Putamen (tissue), 1 donor: Measurements from ENCODE around the gene ZNF57.
"Not testable (repeated sequence)": the region's sequence is repeated elsewhere in the genome, so short reads cannot be mapped to it uniquely, and the experiment has no call there.

Experiments
- DNase-seq: peaks from one replicate; pipeline ENCODE4 v3.0.0-alpha.2; 2016; ENCODE audit warnings: low spot score

Gene ZNF57

DNA sequence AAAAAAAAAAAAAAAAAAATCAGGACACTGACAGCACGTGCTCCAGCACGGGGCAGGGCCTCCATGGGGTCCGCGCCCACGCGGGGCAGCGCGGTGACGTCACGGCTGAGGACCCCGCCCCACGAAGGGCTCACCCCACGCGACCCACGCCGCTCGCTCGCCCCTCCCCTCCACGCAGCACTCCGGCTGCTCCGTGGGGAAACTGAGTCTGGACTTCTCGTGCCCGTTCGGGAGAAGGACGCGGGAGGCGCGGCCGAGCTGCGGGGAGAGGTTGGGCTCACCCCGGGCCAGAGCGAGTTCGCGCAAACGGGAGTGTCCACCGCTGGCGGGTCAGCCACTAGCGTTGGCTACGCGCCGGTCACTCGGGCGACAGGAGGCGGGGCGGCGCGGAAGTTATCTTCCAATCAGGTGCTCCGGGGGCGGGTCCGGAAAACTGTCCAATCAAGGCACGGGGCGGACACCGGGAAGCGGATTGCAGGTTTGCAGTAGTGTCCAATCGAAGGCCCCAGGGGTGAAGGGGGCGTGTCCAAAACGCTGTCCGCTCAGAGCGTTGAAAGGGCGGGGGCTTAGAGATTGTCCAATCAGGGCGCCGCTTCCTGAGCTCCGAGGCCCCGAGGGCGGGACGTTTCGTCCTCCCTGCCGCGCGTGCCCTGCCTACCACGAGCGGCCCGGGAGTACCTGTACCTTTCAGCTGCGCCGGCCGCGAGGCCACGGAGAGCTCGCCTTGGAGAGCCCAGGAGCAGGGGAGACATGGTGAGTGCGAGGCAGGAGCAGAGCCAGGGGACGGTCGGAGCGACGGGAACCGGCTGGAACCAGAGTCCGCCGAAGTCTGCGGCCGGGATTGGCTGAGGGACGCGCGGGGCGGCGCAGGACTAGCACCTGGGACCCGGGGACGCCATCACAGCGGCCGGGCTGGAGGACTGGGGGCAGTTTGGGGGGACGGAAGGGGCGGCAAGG, at the start of gene ZNF57:
TSS of gene ZNF57 (plus strand) at position 633 of the 957 bp plus-strand sequence. CDS start at position 751, 118 bp downstream.
- DNase-seq, result peak; percentile 99

DNA sequence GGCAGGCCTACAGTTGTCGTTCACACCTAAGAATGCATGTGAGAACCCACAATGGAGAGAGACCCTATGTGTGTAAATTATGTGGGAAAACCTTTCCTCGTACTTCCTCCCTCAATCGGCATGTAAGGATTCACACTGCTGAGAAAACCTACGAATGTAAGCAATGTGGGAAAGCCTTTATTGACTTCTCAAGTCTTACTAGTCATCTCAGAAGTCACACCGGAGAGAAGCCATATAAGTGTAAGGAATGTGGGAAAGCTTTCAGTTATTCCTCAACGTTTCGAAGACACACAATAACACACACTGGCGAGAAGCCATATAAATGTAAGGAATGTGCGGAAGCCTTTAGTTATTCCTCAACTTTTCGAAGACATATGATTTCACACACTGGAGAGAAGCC, 48.1 kb upstream of the ZNF57 start:
- DNase-seq, result no peak

DNA sequence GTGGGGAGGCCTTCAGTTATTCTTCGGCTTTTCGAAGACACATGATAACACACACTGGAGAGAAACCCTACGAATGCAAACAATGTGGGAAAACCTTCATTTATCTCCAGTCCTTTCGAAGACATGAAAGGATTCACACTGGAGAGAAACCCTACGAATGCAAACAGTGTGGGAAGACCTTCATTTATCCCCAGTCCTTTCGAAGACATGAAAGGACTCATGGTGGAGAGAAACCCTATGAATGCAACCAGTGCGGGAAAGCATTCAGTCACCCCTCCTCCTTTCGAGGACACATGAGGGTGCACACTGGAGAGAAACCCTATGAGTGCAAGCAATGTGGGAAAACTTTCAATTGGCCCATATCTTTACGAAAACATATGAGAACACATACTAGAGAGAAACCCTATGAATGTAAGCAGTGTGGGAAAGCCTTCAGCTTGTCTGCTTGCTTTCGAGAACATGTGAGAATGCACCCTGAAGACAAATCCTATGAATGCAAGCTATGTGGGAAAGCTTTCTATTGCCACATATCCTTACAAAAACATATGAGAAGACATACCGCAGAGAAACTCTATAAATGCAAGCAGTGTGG, 47.6 kb upstream of the ZNF57 start:
- no peak for DNase-seq

DNA sequence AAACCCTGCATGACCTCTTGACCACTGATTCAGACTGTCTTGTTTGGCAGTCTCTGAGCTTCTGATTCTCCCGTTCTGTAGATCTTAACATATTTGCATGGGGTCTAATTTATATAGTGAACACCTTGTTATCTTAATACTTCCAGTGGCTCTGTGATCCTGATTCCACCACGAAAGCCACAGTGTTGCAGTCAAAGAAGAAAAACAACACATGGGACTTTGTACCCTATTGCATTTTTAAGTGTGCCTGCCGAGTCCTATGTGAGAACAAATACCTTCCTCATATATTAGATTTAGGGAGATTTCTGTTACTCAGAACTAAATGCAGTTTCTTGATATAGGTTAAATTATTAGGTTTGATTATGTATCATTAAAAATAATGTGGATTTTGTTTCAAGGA, 45.9 kb upstream of the ZNF57 start:
- no peak for DNase-seq

DNA sequence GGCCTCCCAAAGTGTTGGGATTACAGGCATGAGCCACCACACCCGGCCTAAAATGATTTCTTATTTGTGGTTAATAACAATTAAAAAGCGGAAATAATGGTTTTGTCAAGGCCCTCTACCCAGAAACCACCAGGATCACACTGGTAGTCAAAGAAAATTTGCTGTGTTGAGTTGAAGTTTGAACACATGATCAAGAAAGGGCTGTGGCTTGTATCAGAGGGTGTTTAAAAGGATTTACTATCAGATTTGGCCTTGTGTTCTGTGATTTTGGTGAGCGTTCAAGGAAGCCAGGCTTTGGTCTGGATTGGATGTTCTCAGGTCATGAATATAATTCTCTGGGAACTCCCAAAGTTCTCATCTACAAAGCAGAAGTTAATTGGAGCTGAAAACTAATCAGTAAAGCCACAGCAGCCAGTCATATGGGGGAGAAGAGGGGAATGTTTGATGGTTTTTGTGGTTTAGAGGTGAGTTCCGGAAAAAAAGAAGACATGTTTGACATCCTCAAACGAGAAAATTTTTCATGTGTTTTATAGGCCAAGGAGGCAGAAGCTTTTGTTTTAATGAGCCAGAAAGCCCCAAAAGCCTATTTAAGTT, 44.2 kb upstream of the ZNF57 start:
- DNase-seq, result no peak

DNA sequence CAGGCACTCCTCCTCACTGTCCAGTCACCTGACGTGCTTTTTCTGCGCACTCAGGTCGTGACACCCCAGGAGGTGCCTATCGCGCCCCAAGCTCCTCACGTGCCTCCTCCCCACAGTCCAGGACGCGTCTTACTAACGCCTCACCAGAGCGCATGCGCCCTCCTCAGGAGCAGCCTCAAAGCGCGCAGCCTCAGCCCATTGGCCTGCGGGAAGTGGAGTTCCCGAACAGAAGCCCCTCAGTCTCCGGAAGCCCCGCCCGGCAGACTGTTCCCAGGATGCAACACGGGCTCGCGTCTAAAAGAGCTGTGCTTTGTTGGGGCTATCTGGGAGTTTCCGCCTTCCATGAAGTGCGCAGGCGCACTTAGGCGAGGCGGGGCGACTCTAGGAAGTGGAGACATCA, 41.9 kb upstream of the ZNF57 start:
- DNase-seq, result no peak

DNA sequence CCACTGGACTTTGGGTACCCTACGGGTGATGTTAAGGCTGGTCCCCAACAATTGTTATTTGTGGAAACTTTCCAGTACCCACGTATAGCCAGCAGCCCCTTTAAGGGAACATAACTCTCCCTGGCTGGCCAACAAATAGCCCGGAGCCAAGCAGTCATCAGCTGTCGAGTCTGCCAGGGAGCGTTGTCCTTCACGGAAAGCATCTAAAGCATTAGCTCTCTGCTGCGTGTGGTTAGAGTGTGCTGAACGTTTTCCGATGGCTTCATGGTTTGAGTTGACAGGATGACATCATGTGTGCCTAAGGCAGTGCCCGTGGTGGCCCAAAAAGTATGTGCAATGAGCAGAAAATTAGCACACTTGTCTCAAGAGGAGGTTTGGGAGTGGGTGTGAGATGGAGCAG, 36.9 kb upstream of the ZNF57 start:
- DNase-seq, result no peak

DNA sequence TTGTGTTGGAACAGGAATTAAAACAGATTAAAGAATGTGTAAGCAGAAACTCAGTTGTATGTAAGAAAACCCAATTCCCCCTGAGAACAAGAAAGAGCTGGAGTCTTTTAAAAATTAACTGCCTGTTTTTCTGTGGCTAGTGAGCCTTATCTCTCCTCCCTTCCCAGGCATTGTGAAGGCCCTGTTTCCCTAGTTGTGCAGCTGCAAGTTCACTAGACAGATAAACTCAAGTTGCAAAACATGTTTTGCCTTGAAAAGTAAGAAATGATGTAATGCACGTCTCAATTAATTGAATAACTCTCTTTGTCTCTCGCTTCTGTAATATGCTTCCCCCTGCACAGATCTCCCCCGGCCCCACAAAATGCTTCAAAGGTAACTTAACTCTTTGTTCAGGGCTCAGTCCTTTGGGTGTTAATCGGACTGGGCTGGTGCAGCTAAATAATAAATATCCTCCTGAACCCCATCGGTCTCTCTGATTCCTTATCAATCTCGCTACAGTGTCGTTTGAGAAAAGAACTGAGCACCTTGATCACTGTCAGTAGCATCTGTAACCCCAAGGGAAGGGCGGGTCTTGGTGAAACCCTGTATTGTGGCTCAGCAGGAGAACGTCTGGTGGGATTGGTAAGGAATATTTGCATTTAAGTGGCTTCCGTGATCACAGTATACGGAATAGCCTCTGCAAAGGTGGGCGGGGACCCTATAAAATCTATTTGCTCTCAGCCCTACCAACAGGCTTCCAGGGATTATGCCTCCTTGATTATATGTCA, 35.2 kb upstream of the ZNF57 start:
- DNase-seq, result no peak

DNA sequence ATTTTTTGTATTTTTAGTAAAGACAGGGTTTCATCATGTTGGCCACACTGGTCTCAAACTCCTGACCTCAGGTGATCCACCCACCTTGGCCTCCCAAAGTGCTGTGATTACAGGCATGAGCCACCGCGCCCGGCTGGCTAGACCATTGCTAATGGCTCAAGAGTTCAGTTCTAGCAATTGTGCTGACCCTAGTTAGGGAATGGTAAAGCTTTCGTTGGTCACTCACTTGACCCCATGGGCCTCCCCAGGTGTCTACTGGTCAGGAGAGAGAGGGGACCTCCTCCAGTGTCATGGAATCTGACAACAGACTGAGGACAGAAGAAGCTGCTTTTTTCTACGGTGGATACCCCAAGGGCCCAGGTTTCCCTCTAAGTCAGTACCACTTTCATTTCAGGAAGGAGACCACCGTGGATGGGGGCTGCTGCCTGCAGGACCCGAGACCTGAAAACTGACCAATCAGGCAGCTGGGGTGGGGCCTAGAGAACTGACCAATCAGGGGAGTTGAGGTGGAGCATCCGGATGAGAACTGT, 34.2 kb upstream of the ZNF57 start:
- DNase-seq, result no peak

DNA sequence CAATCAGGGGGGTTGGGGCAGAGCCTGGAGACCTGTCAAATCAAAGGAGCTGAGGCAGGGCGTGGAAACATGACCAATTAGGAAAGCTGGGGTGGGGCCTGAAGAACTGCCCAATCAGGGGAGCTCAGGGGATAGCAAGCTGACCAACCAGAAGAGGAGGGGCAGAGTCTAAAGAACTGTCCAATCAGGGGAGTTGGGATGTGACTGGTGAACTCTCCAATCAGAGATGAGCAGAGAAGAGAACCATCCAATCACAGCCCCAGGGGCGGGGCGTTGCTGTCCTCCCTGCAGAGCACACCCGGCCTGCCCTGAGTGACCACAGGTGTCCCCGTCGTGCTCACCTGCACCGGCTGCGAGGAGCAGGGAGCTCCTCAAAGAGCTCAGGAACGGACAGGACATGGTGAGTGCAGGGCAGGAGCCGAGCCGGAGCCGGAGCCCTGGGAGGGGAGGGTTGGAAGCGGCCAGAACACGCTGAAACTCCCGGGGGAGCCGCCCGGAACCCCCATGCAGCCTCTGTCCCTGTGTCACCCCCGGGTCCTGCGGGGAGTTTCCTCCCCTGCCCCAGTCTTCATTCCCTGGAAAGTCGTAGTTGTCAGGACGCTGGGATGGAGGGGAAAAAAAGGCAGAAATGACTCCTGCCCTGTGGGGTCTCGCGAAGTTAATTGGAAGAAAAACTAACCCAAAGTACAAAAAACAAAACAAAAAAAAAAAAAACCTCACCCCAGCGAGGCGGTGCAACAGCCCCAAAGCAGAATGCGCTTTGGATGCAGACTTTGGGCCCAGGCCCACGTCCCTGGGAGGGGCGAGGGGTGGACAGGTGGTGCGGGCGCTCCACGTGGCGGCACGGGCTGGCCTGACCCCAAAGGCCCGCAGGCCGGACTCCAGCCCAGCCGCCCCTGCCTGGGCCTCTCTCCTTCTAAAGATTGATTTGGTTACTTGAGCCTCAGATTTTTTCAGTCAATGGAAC, 33.4 kb upstream of the ZNF57 start, which contains the start of gene ZNF556:
TSS of gene ZNF556 (plus strand) at position 311 of the 967 bp plus-strand sequence. CDS start at position 398, 87 bp downstream.
- peak; percentile 52 for DNase-seq

DNA sequence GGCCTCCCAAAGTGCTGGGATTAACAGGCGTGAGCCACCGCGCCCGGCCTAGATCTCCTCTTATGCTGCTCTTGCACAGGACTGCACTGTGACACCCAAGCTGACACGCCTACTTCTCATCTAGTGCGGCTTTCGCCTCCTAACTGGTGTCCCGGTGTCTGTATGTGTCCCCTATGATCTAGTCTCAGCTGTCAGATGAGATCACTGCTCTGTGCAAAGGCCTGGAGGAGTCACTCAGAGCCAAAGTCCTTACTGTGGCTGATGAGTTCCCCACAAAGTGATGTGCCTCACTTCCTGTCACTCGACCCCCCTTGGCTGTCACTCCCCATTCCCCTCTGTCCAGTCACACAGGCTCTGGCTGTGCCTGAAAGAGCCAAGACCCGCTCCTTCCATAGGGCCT, 31.1 kb upstream of the ZNF57 start:
- DNase-seq, result no peak

DNA sequence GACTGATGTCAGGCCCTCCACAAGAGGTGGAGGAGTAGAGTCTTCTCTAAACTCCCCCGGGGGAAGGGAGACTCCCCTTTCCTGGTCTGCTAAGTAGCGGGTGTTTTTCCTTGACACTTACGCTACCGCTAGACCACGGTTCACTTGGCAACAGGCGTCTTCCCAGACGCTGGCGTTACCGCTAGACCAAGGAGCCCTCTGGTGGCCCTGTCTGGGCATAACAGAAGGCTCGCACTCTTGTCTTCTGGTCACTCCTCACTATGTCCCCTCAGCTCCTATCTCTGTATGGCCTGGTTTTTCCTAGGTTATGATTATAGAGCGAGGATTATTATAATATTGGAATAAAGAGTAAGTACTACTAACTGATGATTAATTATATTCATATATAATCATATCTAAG, 28.6 kb upstream of the ZNF57 start:
- not testable (repeated sequence) for DNase-seq

DNA sequence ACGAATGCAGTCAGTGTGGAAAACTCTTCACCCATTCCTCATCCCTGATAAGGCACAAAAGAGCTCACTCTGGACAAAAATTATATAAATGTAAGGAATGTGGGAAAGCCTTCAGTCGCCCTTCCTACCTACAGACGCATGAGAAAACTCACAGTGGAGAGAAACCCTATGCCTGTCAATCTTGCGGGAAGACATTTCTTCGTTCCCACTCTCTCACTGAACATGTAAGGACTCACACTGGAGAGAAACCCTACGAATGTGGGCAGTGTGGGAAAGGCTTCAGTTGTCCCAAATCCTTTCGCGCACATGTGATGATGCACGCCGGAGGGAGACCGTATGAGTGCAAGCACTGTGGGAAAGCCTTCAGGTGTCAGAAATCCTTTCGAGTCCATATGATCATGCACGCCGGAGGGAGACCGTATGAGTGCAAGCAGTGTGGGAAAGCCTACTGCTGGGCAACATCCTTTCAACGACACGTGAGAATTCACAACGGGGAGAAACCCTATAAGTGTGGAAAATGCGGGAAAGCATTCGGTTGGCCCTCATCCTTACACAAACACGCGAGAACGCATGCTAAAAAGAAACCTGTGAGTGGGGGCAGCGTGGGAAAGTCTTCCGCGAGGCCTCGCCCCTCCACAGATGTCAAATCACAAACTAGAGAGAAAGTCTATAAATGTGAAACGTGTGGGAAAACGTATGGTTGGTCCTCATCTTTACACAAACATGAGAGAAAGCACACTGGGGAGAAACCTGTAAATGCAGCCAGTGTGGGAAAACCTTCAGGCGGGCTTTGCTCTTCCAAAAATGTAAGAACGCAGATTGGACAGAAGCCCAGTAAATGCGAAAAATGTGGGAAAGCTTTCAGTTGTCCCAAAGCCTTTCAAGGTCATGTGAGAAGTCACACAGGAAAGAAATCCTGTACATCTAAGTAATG, 23.1 kb upstream of the ZNF57 start:
- no peak for DNase-seq

DNA sequence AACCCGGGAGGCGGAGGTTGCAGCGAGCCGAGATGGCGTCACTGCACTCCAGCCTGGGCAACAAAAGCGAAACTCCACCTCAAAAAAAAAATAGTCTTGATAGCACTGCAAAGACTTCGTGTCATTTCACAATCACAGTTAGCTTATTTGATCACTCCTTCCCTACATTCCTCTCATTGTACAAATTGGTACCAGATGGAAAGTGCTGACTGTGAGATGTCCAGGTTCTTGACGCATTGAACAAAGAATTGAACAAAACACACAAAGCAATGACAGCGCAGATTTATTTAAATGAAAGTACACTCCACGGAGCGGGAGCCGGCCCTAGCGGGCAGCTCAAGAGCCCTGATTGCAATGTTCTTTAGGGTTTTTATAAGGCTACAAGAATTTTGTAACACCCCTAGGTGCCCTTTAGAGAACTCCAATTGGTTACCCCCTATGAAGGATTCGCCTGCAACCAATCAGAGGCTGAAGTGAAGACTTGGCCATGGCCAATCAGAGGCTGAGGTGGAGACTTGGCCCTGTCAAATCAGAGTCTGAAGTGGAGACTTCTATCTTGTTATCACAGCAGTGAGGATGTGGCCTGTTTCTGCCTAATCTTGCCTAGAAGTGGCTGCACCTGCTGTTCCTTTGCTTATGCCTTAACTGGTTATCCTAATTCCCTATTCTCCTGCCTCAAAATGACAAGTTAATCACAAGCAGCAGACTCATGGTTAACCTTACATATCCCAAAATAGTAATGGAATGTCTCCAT, 16.9 kb upstream of the ZNF57 start:
- DNase-seq, result no peak

DNA sequence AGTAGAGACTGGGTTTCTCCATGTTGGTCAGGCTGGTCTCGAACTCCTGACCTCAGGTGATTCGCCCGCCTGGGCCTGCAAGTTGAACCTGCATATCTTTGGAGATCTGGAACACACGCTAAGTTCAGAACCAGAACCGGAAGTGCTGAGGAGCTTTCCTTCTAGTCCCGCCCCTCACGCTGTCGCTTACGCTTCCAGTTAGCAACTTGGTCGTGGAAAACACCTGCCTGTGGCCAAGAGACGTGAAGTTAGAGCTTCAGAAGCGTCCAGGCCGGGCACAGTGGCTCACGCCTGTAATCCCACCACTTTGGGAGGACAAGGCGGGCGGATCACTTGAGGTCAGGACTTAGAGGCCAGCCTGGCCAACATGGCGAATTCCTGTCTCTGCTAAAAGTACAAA, 15.0 kb upstream of the ZNF57 start:
- DNase-seq, result no peak

DNA sequence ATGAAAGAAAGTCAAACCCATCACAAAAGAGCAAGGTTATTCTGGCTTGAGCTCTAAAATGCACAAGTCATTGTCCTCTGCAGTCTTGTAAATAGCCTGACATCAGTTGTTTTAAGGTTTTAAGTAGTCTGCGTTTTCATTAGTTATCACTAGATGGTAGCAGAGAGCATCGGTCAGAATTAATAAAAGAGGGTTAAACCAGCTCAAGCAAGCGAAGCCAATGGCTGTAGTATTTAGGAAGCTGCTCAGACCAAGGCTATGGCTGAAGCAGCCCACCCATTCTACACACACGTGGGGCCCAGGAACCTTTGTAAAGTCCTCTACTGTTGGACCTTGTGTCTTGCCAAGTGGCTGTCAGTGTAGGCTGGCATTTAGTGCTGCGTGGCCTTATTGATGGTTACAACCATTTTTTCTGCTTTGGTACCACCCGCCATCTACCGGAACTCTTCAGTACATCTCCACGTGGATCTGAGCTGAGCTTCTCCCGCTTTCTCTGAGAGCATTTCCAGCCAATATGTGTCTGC, 13.3 kb upstream of the ZNF57 start:
- DNase-seq, result peak; percentile 65

DNA sequence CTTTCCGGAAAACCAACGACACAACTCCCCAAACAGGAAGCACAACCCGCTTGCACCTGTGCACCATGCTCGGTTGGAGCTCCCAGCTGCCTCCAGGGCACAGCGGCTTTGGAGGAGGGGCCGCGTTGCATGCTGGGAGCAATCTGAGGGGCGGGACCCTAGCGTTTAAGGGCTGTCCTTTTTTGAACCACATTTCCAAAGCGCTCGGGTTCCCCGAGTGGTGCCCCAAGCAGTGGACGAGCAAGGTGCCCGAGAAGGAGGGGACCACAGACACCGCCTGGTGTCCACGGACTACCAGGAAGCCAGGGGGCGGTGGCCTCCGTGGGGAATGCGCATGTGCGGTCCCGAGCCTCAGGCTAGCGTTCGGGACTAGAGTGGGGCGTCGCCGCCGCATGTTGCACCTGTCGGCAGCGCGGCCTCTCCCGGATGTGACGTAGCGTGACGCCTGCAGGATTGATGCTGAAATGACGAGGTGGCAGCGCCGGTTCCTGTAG, 11.9 kb upstream of the ZNF57 start:
- DNase-seq, result no peak

DNA sequence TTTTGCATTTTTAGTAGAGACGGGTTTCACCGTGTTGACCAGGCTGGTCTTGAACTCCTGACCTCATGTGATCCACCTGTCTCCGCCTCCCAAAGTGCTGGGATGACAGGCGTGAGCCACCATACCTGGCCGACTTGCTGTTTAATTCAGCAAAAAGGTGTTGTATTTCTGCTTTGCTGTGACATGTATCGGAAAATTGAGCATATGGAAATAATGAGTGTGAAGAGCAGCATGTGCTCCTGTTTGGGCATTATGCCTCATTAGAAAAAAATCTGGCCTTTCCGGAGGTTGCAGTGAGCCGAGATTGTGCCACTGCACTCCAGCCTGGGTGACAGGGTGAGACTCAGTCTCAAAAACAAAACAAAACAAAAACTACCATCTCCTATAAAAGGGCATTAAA, 10.2 kb upstream of the ZNF57 start:
- not testable (repeated sequence) for DNase-seq
